ENCODE measurements around the gene MROH8. TPM values are rescaled to one million over a fixed set of nuclear protein-coding genes. Genes with fewer than 3 reads are reported as not detected.
A peak's percentile ranks its signal among the peaks of the same experiment; 100 is the strongest.
"Not testable (repeated sequence)": the region's sequence is repeated elsewhere in the genome, so short reads cannot be mapped to it uniquely, and the experiment has no call there.

The MROH8 gene
- total RNA-seq, 2 experiments from 2014 or later = 1.3 to 5.7 TPM

DNA sequence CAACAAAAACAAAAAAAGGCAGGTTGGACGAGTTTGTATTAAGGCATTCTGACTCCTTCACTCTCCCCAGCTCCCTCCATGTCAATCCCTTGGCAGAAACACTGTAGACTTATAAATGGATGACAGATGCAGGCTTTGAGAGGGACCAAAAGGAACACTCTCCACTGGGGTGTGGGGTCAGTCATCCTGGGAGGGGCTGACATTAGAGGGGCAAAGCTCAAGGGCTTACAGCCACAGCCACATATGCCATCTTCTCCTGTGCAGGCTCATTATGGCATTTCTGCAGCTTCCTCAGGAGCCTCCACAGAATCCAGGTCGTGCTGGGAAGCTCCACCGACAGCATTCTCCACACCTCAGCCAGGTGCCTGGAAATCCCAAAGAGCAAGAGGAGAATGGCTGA lies 50.5 kb downstream of the MROH8 start:
- intact Hi-C loops (cut with micrococcal nuclease; ENCODE audit: unreplicated experiment) = no loop called here
- ChIA-PET POLR2A (no interaction called here), CTCF (ENCODE audit: unreplicated experiment) (no interaction called here)
- BruUV-seq (replicated peaks) = no TSS peak
- Histone ChIP-seq H3K4me3 (ENCODE audit: low read depth, low read length, poor library complexity, severe bottlenecking) (no peak overlapping the region), H3K4me1 (ENCODE audit: insufficient read depth, low read length, poor library complexity, severe bottlenecking) (no peaks in the 10 kb centered on the region), H3K27ac (ENCODE audit: low read depth, low read length, poor library complexity, severe bottlenecking) (no peak overlapping the region), H3K9me3 (ENCODE audit: low read length) (no peaks in the 10 kb centered on the region), H2AFZ (ENCODE audit: low read length) (no peak overlapping the region), H4K20me1 (ENCODE audit: insufficient read depth, low read length) (no peaks in the 10 kb centered on the region), H3K9me2 (ENCODE audit: insufficient read depth, low read length) (no peaks in the 10 kb centered on the region), H3K4me2 (ENCODE audit: low read length) (no peak overlapping the region), H3K79me2 (ENCODE audit: insufficient read depth, low read depth, low read length) (no peaks in the 10 kb centered on the region), H3K36me3 (ENCODE audit: insufficient read depth, low read length) (no peaks in the 10 kb centered on the region)
- TF ChIP-seq CTCF (conservative IDR thresholded peaks at IDR 0.05; ENCODE audit: low read length) (no peak), EZH2phosphoT487 (IDR thresholded peaks at IDR 0.05; ENCODE audit: borderline replicate concordance, low read depth, low read length) (no peak)
- no peak for DNase-seq (ENCODE audit: low spot score)

DNA sequence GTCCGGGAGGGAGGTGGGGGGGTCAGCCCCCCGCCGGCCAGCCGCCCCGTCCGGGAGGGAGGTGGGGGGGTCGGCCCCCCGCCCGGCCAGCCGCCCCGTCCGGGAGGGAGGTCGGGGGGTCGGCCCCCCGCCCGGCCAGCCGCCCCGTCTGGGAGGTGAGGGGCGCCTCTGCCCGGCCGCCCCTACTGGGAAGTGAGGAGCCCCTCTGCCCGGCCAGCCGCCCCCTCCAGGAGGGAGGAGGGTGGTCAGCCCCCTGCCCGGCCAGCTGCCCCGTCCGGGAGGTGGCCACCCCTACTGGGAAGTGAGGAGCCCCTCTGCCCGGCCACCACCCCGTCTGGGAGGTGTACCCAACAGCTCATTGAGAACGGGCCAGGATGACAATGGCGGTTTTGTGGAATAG lies 53.1 kb downstream of the MROH8 start:
- H4K20me1 ChIP-seq (ENCODE audit: insufficient read depth, low read length); CTCF ChIA-PET (ENCODE audit: unreplicated experiment); DNase-seq (ENCODE audit: low spot score); H3K4me3 ChIP-seq (ENCODE audit: low read depth, low read length, poor library complexity, severe bottlenecking); H3K4me2 ChIP-seq (ENCODE audit: low read length); POLR2A ChIA-PET; H2AFZ ChIP-seq (ENCODE audit: low read length); H3K9me2 ChIP-seq (ENCODE audit: insufficient read depth, low read length); H3K36me3 ChIP-seq (ENCODE audit: insufficient read depth, low read length); H3K4me1 ChIP-seq (ENCODE audit: insufficient read depth, low read length, poor library complexity, severe bottlenecking); BruUV-seq (replicated peaks); H3K27ac ChIP-seq (ENCODE audit: low read depth, low read length, poor library complexity, severe bottlenecking); H3K9me3 ChIP-seq (ENCODE audit: low read length); H3K79me2 ChIP-seq (ENCODE audit: insufficient read depth, low read depth, low read length); intact Hi-C loops (cut with micrococcal nuclease; ENCODE audit: unreplicated experiment): not testable (repeated sequence)

GRCh38 chr20:37123441-37123840 lies 55.9 kb downstream of the MROH8 start:
- Histone ChIP-seq H3K4me1 (ENCODE audit: insufficient read depth, low read length, poor library complexity, severe bottlenecking) (no peaks in the 10 kb centered on the region), H3K79me2 (ENCODE audit: insufficient read depth, low read depth, low read length) (no peaks in the 10 kb centered on the region), H3K27ac (ENCODE audit: low read depth, low read length, poor library complexity, severe bottlenecking) (no peak overlapping the region), H4K20me1 (ENCODE audit: insufficient read depth, low read length) (no peaks in the 10 kb centered on the region), H3K9me2 (ENCODE audit: insufficient read depth, low read length) (no peaks in the 10 kb centered on the region), H3K4me3 (ENCODE audit: low read depth, low read length, poor library complexity, severe bottlenecking) (no peak overlapping the region), H3K4me2 (ENCODE audit: low read length) (no peak overlapping the region), H3K36me3 (ENCODE audit: insufficient read depth, low read length) (no peaks in the 10 kb centered on the region), H2AFZ (ENCODE audit: low read length) (peak overlapping the region; percentile 4; the same call in 1 of the 2 replicates), H3K9me3 (ENCODE audit: low read length) (no peaks in the 10 kb centered on the region)
- intact Hi-C loops (cut with micrococcal nuclease; ENCODE audit: unreplicated experiment) = no loop called here
- no peak for TF ChIP-seq EZH2phosphoT487 (IDR thresholded peaks at IDR 0.05; ENCODE audit: borderline replicate concordance, low read depth, low read length)
- TF ChIP-seq CTCF (conservative IDR thresholded peaks at IDR 0.05; ENCODE audit: low read length) = no peak
- ChIA-PET CTCF (ENCODE audit: unreplicated experiment) (no interaction called here), POLR2A (interaction anchor here (0.9 kb wide), 1 partner anchor 15 kb away, joined by 3 read pairs; no protein-coding TSS in a partner anchor)
- no peak for DNase-seq (ENCODE audit: low spot score)
- BruUV-seq (replicated peaks) = no TSS peak

All from OCI-LY7 (cell line).